GM18909 (cell line): ENCODE measurements around the gene EHD1.

Source experiments
- ATAC-seq: cut with Tn5 transposase; IDR thresholded peaks from one replicate; pipeline ENCODE4 v1.9.1; 2021; ENCODE audit warnings: mild to moderate bottlenecking; ENCODE audit not compliant: unreplicated experiment, poor library complexity

EHD1 gene

DNA sequence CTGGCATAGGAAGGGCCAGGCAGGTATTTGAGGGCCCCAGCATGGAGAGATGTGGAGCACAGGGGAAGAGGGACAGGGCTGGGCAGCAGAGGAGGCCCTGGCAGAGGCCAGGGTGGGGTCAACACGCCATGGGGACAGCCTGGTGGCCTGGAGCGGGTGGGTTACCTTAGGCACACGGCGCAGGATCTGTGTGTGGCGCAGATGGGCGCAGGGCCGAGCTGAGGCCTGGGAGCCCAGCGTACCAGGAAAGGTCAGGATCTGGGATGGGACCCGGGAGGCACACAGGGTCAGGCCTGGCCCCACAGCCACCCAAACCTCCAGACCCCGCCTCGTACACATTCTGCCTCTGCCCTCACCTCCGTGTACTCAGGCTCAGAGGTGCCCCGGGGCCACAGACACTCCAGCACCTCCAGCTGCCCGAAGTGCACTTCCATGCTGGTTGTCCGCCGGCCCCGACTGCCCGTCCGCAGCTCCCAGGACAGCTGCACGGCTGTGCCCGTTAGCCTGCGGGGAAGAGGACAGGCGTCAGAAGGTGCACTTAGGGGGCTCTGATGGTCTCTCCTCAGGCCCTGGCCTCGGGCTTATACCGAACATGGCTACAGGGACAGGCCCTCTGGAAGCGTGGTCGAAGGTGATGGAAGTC is 32.2 kb upstream of the EHD1 start:
- no peak for ATAC-seq

GRCh38 chr11:64909653-64910343 is 31.4 kb upstream of the EHD1 start:
- ATAC-seq, result no peak

DNA sequence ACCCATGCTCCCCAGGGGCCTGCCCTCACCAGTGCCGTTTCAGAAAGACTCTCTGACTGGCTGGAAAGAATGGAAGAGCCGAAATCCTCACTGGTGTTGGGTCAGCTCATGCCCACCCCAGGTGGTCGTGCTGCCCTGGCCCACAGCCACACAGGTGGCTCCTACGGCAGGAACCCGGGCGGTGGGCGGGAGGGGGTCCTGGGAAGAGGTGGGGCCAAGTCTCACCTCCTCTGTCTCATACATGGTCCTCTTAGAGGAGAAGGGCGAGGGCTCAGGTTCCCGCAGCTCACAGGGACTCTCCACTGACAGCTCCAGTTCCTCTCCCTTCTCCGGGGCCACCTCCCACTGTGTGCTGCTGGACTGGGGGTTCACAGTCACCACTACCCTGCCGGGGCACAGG is 30.3 kb upstream of the EHD1 start:
- no peak for ATAC-seq

DNA sequence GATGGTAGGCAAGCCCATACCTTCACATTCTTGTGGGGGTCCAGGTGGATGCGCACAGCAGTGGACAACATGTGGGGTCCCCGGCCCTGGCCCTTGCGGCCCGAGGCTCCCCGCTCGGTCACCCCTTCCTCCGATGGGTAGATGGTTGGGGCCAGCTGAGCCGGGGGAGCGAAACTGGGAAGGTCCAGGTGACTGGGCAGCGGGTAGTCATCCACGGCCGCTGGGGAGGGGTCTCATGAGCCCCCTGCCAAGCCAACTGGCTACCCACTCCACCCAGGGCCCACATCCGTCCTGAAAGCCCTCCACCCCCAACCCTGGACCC is 27.9 kb upstream of the EHD1 start:
- no peak for ATAC-seq

GRCh38 chr11:64905516-64906313 is 27.3 kb upstream of the EHD1 start:
- no peak for ATAC-seq

DNA sequence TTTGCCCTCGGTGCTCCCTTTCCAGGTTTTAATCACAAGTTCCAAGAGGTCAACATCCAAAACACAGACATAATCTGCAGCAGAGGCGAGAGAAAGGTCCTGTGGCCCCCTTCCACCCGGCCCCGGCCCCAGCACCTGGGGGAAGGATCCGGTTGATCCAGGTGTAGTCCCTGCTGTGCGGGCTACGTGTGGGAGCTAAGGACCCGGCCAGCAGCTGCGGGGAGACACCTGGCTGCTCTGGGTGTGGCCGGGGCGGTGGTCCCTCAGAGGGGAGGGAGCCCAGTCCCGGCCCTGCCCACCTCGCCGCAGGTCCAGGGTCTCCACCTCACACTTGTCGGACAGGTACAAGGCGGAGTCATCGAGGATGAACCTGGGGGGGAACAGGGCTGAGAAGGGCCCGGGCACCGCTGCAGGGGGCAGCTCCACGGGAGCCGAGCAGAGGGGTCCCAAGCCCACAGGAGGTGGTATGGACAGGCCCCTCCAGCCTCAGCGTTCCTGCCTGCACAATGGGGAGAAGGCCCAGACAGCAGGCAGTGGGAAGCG is 24.9 kb upstream of the EHD1 start:
- no peak for ATAC-seq

DNA sequence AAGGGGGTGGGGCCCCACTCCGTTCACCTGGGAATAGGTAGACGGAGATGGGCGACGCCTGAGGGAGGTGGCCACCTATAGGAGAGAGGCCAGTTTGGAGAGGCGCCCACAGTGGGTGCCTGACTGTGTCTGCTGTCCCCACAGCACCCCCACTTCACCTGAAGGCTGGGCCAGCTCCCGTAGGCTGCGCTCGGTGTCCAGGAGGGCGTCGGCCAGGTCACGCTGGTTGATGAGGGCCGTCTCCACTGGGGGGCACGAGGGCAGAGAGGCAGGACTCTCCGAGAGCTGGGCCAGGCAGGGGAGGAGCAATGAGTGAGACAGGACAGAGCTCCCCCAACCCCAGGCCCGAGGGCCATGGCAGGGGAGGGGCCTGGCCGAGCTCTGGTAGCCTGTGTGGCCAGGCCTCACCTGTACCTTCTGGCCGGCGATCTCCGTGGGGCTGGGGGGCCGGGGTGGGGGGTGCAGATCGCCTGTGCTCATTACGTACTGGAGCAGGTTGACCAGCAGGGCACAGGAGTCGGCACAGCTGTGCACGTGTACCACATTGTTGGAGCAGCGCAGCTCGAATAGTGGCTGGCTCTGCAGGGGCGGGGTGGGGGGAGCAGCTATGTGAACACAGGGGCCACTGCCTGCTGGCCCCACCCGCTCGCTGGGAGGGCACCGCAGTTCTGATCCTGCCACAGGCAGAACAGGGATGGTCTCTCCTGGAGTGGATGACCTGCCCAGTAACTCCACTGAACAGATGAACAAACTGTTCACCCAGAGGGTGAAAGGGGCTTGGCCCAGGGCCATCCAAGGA is 23.9 kb upstream of the EHD1 start:
- ATAC-seq, result no peak

GRCh38 chr11:64900774-64901173 is 22.4 kb upstream of the EHD1 start:
- no peak for ATAC-seq

DNA sequence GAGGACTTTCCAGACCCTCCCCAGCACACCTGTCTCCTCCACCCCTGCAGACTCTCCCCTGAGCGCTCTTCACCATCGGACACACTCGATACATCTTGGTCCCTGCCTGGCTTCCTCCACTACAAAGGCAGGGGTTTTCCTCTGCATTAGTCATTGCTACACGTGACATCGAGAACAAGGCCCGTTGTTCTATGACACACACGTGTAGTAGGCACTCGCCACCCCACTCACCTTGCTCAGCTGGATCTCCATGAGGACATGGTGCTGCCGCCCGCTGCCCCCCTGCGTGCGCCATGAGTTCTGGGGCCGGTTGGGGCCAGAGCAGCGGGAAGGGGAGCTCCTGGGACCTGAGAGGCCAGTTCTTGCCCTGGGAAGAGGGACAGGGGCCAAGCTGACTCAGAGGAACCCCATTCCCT is 21.9 kb upstream of the EHD1 start:
- ATAC-seq, result no peak

- no peak for ATAC-seq
Measured at GRCh38 chr11:64898541-64898940, 20.1 kb upstream of the EHD1 start.

DNA sequence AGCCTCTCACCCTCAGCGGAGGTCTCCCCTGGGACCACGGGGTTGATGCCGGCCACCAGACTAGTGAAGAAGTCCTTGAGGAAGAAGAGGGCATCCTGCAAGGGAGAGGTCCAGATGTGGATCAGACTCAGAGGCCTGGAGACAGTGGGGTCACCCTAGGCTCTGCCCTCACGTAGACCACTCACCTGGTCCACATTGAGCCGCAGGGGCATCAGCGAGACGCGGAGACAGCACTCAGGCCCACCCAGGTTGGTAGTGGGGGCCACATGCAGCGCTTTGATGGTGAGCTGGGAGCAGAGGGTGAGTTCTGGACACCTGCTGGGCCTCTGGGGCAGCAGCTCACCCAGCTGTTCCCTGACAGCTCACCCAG is 19.6 kb upstream of the EHD1 start:
- no peak for ATAC-seq

DNA sequence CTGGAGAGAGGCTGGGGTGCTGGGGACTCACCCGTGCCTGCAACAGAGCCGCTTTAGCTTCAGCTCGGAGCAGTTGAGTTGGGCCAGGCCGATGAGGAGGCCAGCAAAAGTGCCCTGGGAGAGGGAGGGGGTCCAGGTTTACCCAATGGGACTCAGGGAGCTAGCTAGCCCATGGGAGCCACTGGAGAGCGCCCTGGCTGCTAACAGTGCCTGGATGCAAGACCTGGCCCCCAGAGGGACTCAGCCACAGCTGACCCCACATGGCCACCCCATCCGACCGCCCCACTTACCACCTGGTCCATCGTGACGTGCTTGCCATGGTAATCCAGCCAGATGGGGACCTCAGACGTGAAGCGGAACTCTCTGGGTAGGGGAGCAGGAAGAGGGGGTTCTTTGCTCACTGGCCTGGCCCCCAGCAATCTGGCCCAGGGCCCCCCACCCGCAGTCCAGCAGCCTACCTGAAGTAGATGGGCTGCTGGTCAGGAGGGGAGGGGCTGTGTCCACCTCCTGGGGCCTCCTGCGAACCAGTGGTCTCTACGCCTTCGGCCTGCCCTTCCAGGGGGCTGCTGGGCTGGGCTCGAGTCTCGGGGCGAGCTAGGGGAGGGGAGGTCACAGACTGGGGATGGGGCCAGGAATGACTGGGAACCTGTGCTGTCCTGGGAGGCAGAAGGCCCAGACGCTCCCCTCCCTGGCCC is 19.1 kb upstream of the EHD1 start:
- no peak for ATAC-seq

DNA sequence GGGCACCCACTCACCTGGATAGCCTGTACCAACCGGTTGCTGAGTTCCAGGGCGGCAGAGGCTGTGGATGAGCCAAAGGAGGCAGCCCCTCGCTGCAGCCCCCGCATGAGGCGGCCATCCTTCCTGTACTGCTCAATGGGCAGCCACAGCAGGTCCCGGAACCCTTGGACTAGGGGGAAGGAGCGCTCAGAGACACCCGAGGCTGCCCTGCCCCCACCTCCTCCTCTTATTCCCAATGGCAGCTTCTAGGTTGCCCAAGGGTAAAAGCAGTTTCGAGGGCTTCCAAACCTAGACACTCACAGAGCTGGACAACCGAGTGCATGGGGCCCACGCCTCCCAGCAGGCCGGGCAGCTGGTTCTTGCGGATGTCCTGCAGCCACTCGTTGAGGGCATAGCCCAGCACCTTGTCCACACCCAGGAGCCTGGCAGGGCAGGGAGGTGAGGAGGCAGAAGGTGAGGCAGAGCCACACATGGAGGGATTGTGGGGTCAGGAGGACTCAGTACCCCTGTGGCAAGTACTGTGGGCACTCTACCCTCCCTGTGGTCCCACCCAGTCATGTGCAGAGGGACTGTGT is 18.1 kb upstream of the EHD1 start:
- ATAC-seq, result no peak

- no peak for ATAC-seq
Measured at GRCh38 chr11:64894812-64895452, 16.5 kb upstream of the EHD1 start.

- ATAC-seq, result peak; percentile 69
Measured at GRCh38 chr11:64894070-64894811, 15.8 kb upstream of the EHD1 start.

GRCh38 chr11:64893194-64894069 is 15.0 kb upstream of the EHD1 start:
- ATAC-seq, result no peak

DNA sequence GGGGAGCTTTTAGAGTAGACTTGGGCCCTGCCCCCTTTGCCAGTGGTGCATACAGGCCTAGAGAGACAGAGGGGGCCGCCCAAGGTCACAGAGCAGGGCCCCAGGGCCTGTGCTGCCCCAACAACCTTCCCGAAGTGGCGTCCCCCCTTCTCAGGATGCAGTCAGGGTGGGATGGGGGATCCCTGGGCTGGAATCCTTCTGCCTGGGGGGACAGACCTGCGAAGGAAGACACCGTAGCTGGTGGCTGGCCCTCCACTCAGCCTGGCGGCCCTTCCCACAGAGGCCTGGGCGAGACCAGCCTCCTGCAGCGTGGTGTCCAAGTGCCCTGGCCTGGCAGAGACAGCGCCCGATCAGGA is 14.4 kb upstream of the EHD1 start:
- ATAC-seq, result no peak

GRCh38 chr11:64892411-64892831 is 14.0 kb upstream of the EHD1 start:
- no peak for ATAC-seq
